Measurements from ENCODE around the gene CACNA1D.

Gene CACNA1D

DNA sequence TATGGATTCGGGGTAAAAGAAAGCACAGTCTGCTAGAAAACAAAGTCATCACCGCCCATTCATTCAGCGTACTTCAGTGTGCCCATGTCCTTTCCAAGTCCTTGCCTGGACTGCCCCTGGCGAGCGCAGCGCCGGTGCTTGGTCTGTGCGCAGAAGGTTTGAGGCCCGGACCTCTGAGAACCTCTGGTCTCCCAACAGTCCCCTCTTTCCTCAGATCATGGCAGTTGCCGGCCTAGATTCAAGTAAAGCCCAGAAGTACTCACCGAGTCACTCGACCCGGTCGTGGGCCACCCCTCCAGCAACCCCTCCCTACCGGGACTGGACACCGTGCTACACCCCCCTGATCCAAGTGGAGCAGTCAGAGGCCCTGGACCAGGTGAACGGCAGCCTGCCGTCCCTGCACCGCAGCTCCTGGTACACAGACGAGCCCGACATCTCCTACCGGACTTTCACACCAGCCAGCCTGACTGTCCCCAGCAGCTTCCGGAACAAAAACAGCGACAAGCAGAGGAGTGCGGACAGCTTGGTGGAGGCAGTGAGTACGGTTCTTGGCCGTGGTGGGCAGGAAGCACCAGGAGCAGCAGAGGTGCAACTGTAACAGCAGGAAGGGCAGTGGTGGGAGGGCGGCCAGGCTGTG is 315.5 kb downstream of the CACNA1D start:
- Mint-ChIP-seq H3K4me3 (no peak overlapping the region), H3K27me3 (peaks cover 6% of the 10 kb centered on the region), H3K36me3 (ENCODE audit: low read depth) (no peaks in the 10 kb centered on the region), H3K4me1 (ENCODE audit: low read depth) (no peaks in the 10 kb centered on the region), H3K9me3 (no peaks in the 10 kb centered on the region), H3K27ac (no peak overlapping the region)
- no peak for DNase-seq

DNA sequence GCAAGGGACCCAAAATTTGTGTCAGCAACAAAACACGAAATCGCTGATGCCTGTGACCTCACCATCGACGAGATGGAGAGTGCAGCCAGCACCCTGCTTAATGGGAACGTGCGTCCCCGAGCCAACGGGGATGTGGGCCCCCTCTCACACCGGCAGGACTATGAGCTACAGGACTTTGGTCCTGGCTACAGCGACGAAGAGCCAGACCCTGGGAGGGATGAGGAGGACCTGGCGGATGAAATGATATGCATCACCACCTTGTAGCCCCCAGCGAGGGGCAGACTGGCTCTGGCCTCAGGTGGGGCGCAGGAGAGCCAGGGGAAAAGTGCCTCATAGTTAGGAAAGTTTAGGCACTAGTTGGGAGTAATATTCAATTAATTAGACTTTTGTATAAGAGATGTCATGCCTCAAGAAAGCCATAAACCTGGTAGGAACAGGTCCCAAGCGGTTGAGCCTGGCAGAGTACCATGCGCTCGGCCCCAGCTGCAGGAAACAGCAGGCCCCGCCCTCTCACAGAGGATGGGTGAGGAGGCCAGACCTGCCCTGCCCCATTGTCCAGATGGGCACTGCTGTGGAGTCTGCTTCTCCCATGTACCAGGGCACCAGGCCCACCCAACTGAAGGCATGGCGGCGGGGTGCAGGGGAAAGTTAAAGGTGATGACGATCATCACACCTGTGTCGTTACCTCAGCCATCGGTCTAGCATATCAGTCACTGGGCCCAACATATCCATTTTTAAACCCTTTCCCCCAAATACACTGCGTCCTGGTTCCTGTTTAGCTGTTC is 316.9 kb downstream of the CACNA1D start:
- H3K4me1 Mint-ChIP-seq (ENCODE audit: low read depth), result no peaks in the 10 kb centered on the region
- no peaks in the 10 kb centered on the region for H3K9me3 Mint-ChIP-seq
- no peak for DNase-seq
- peaks cover 6% of the 10 kb centered on the region for H3K27me3 Mint-ChIP-seq
- H3K27ac Mint-ChIP-seq, result no peak overlapping the region
- H3K36me3 Mint-ChIP-seq (ENCODE audit: low read depth), result no peaks in the 10 kb centered on the region
- no peak overlapping the region for H3K4me3 Mint-ChIP-seq

DNA sequence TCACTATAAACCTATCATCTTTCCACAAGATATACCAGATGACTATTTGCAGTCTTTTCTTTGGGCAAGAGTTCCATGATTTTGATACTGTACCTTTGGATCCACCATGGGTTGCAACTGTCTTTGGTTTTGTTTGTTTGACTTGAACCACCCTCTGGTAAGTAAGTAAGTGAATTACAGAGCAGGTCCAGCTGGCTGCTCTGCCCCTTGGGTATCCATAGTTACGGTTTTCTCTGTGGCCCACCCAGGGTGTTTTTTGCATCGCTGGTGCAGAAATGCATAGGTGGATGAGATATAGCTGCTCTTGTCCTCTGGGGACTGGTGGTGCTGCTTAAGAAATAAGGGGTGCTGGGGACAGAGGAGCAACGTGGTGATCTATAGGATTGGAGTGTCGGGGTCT is 318.0 kb downstream of the CACNA1D start:
- Mint-ChIP-seq H3K4me3 (no peak overlapping the region), H3K27me3 (peaks cover 2% of the 10 kb centered on the region), H3K36me3 (ENCODE audit: low read depth) (no peaks in the 10 kb centered on the region), H3K4me1 (ENCODE audit: low read depth) (no peaks in the 10 kb centered on the region), H3K9me3 (no peaks in the 10 kb centered on the region), H3K27ac (no peak overlapping the region)
- DNase-seq, result no peak

DNA sequence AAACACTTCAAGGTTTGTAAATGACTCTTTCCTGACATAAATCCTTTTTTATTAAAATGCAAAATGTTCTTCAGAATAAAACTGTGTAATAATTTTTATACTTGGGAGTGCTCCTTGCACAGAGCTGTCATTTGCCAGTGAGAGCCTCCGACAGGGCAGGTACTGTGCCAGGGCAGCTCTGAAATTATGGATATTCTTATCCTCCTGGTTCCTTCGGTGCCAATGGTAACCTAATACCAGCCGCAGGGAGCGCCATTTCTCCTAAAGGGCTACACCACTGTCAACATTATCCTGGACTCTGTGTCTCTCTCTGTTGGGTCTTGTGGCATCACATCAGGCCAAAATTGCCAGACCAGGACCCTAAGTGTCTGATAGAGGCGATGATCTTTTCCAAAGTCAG is 318.8 kb downstream of the CACNA1D start:
- Mint-ChIP-seq H3K4me1 (ENCODE audit: low read depth) (peaks cover 2% of the 10 kb centered on the region), H3K9me3 (no peaks in the 10 kb centered on the region), H3K36me3 (ENCODE audit: low read depth) (no peaks in the 10 kb centered on the region), H3K27me3 (peaks cover 10% of the 10 kb centered on the region), H3K27ac (no peak overlapping the region), H3K4me3 (no peak overlapping the region)
- DNase-seq, result no peak

DNA sequence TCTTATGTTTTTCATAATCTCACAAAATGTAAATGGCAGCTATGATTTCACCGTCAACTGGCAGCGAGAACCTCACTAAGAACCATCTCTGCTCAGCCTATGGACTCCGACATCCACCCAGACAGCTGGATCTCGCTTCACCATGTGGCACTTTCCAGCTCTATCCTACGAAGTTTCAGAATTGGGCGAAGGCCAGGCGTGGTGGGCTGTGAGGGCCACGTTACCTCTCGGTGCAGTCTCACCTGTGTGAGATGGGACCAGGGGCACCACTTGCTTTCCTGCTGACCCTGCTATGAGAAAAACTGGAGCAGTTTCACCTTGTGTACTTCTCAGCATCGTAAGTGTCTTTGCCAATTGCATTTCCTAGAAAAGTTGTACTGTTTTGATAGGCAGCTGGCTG is 319.5 kb downstream of the CACNA1D start:
- Mint-ChIP-seq H3K27ac (no peak overlapping the region), H3K9me3 (no peaks in the 10 kb centered on the region), H3K4me3 (no peak overlapping the region), H3K27me3 (peaks cover 16% of the 10 kb centered on the region), H3K36me3 (ENCODE audit: low read depth) (no peaks in the 10 kb centered on the region), H3K4me1 (ENCODE audit: low read depth) (peaks cover 2% of the 10 kb centered on the region)
- no peak for DNase-seq

DNA sequence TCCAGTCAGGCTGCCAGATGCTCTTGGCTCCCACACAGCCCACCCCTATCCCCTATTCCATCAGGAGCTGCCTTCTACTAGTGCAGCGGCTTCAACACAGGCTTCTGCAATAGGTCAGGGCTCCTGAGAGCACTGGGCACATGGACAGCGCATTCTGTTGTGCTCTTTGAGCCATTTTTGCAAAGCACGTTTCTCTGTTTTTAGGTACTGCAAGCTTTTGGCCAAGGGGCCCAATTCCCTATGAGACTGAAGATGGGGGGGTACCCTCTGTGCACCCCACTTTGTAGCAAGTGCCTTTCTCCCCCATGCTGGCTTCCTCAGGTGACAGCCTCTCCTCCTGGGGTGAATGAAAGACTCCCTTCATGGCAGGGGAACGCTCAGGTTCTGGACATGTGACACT is 320.7 kb downstream of the CACNA1D start:
- peaks cover 22% of the 10 kb centered on the region for H3K27me3 Mint-ChIP-seq
- no peak for DNase-seq
- H3K4me3 Mint-ChIP-seq, result no peak overlapping the region
- peaks cover 2% of the 10 kb centered on the region for H3K4me1 Mint-ChIP-seq (ENCODE audit: low read depth)
- H3K27ac Mint-ChIP-seq, result no peak overlapping the region
- H3K9me3 Mint-ChIP-seq, result no peaks in the 10 kb centered on the region
- no peaks in the 10 kb centered on the region for H3K36me3 Mint-ChIP-seq (ENCODE audit: low read depth)

DNA sequence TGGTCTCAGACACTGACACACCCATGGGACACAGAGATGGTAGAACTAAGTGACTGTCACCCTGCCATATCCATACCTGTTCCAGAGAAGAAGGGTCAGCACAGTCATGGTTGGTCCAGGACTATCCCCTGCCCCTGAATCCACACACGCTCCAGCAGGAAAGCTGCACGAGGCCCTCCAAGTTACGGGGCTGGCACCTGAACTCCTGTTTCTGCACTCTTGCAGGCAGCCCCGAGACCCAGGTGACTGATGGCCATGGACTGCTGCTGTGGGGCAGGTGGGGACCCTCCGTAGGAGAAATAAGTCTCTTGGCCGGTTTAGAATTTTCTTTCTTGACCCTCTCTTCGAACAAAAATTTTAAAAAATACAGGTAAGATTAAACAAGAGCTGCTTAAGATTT is 321.2 kb downstream of the CACNA1D start:
- Mint-ChIP-seq H3K4me1 (ENCODE audit: low read depth) (peaks cover 2% of the 10 kb centered on the region), H3K27me3 (peaks cover 22% of the 10 kb centered on the region), H3K27ac (no peak overlapping the region), H3K9me3 (no peaks in the 10 kb centered on the region), H3K36me3 (ENCODE audit: low read depth) (no peaks in the 10 kb centered on the region), H3K4me3 (no peak overlapping the region)
- no peak for DNase-seq

DNA sequence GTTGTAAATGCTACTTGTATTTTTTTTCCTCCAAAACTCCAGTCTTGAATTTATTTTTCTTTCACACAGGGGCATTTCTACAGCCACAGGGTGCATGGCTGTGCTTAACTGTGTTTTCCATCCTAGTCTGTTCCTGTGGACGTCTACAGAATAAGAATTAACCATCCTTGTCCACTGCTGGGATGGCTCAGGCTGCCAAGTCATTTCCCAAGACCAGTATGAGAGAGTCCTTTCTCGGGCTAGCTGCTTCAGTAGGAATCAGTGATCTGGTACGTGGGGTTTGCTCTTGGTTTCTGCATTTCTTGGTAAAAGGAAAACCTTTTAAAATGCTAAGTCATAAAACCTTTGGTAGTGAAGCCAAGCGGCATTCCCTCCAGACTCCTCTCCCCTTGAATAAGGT is 322.0 kb downstream of the CACNA1D start:
- no peak for DNase-seq
- no peak overlapping the region for H3K4me3 Mint-ChIP-seq
- peaks cover 2% of the 10 kb centered on the region for H3K4me1 Mint-ChIP-seq (ENCODE audit: low read depth)
- peaks cover 22% of the 10 kb centered on the region for H3K27me3 Mint-ChIP-seq
- H3K36me3 Mint-ChIP-seq (ENCODE audit: low read depth), result no peaks in the 10 kb centered on the region
- no peaks in the 10 kb centered on the region for H3K9me3 Mint-ChIP-seq
- no peak overlapping the region for H3K27ac Mint-ChIP-seq

DNA sequence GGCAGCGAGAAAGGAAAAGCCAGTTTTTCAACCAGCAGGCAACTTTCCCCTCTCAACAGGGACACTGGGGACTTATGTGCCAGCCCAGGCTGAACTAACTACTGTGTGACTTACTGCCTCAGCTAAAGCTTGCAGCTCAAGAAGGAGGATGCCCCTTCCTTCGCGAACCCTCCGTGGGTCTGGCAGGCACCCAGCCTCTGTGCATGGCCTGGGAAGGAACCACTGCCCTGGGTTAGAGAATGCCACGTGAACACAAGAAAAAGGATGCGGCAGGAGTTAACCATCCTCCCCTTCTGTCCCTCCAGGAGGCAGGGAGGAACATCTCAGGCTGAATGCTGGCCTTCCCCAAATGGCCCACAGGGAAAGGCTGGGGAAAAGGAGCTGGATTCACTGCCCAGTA is 322.8 kb downstream of the CACNA1D start:
- Mint-ChIP-seq H3K9me3 (no peaks in the 10 kb centered on the region), H3K4me3 (no peak overlapping the region), H3K36me3 (ENCODE audit: low read depth) (no peaks in the 10 kb centered on the region), H3K27me3 (peaks cover 22% of the 10 kb centered on the region), H3K4me1 (ENCODE audit: low read depth) (peaks cover 2% of the 10 kb centered on the region), H3K27ac (no peak overlapping the region)
- no peak for DNase-seq

DNA sequence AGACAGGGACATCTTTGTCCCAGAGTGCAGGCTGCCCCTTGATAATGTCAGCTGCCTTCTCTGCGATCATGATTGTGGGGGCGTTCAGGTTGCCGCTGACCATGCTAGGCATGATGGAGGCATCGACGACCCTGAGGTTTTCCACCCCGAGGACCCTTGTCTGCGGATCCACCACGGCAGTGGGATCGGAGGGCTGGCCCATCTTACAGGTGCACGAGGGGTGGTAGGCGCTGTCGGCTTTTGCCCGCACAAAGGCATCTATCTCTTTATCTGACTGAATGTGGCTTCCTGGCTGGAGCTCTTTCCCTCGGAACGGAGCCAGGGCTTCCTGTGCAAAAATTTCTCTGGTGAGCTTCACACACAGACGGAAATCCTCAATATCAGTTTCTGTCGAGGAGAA is 323.4 kb downstream of the CACNA1D start:
- H3K4me3 Mint-ChIP-seq, result no peak overlapping the region
- H3K9me3 Mint-ChIP-seq, result no peaks in the 10 kb centered on the region
- H3K36me3 Mint-ChIP-seq (ENCODE audit: low read depth), result no peaks in the 10 kb centered on the region
- peaks cover 22% of the 10 kb centered on the region for H3K27me3 Mint-ChIP-seq
- no peak for DNase-seq
- H3K27ac Mint-ChIP-seq, result no peak overlapping the region
- H3K4me1 Mint-ChIP-seq (ENCODE audit: low read depth), result peaks cover 2% of the 10 kb centered on the region

DNA sequence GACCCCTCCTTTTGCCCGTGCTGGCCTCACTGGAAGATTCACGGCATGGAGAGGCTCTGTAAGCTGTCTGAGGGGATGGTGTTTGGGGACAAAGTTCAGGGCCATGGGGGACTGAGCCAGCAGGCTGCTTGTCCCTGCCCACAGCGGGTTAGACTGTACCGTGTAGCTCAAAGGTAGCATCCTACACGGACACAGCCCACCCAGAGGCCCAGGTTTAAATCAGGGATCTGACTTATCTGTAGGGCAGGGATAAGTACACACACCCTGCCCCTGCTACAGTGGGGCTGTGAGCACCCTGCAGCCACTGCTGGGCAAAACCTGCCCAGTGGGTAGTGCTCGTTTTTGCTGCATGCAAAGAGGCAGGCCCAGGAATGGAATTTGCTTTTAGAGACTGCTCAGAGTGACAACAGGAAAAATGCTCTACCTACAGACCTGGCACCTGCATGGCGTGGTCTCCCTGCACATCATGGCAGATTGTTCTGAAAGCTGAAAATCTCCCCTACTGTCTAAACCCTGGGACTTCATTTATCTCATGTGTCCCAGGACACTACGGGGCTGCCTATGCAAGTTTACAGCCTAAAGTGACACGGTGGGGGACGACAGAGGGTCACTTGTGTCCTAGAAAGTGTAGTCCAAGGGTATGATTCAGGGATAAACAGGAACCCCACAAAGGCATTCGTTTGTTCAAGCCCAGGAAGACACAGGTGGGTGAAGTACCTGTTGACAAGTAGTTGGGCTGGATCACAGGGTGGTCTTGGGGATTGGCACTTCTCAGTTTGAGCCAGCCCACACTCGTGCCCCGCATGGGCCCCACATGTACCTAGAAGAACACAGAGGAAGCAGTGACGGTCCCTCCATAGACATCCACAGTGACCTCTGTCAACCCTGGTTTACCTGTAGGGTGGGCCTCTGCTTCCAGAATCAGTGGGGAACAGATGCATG is 324.1 kb downstream of the CACNA1D start:
- Mint-ChIP-seq H3K4me3 (no peak overlapping the region), H3K4me1 (ENCODE audit: low read depth) (peaks cover 2% of the 10 kb centered on the region), H3K36me3 (ENCODE audit: low read depth) (no peaks in the 10 kb centered on the region), H3K27ac (no peak overlapping the region), H3K9me3 (no peaks in the 10 kb centered on the region), H3K27me3 (peaks cover 22% of the 10 kb centered on the region)
- DNase-seq, result no peak

DNA sequence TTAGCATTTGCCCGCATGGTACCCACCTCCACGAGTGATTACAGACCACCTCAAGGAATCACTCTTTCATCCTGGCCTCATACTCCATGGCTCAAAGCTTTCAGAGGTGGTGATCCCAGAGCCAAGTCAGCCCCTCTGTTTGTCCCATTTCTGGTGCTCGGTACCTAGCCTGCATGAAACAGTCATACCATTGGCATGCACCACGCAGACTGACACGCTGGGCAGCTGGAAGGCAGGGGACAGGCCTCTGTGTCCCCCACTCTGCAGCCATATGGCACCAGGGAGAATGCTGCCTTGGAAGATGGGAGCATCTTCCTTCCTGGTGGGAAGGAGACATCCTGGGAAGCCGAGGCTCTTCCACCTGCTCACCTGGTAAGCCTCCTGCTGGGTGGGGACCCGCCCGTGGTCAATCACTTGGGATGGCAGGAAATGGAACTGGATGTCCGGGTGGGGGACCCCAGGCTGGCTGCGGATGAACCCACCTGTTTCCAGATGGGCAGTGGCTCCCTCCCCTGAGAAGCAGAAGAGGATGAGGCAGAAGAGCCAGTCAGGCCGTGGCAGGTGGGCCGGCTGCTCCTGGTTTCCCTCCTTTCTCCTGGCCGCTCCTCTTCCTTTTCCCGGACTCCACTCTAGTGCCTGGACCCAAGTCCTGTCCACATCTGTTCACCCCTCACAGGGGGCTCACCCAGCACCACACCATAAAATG is 324.9 kb downstream of the CACNA1D start:
- Mint-ChIP-seq H3K27ac (no peak overlapping the region), H3K4me3 (no peak overlapping the region), H3K36me3 (ENCODE audit: low read depth) (no peaks in the 10 kb centered on the region), H3K4me1 (ENCODE audit: low read depth) (peaks cover 2% of the 10 kb centered on the region), H3K9me3 (no peaks in the 10 kb centered on the region), H3K27me3 (peaks cover 22% of the 10 kb centered on the region)
- DNase-seq, result no peak

DNA sequence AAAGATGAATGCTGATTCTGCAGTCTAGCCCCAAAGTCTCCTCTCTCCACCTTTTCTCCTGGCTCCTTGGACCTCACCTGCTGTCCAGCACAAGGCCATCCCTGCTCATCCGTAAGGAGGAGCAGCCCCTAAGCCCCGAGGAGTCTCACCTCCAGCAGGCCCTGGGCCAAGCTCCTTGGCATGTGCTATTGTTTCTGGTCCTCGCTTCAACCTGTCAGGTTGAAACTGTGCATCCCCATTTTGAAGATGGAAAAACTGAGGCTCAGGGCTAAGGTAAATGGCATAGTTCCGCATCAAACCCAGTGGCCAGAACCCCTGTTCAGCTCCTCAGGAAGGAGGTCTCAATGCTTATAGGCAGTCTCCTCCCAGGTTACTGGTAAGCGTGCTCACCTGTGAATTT is 325.7 kb downstream of the CACNA1D start:
- peaks cover 22% of the 10 kb centered on the region for H3K27me3 Mint-ChIP-seq
- no peak overlapping the region for H3K4me3 Mint-ChIP-seq
- H3K9me3 Mint-ChIP-seq, result no peaks in the 10 kb centered on the region
- H3K4me1 Mint-ChIP-seq (ENCODE audit: low read depth), result peaks cover 2% of the 10 kb centered on the region
- no peak overlapping the region for H3K27ac Mint-ChIP-seq
- no peaks in the 10 kb centered on the region for H3K36me3 Mint-ChIP-seq (ENCODE audit: low read depth)
- DNase-seq, result no peak
